NCI-H2107 treated with DMSO at 0.1 percent for 48 hours (cell line): ENCODE results near the gene SH3BGRL3.
A peak's percentile ranks its signal among the peaks of the same experiment; 100 is the strongest.

Experiments
- DNase-seq: peaks from one replicate; lab custom pipeline; 2025; ENCODE audit not compliant: unreplicated experiment; lab: John Stamatoyannopoulos, UW

The SH3BGRL3 gene

DNA sequence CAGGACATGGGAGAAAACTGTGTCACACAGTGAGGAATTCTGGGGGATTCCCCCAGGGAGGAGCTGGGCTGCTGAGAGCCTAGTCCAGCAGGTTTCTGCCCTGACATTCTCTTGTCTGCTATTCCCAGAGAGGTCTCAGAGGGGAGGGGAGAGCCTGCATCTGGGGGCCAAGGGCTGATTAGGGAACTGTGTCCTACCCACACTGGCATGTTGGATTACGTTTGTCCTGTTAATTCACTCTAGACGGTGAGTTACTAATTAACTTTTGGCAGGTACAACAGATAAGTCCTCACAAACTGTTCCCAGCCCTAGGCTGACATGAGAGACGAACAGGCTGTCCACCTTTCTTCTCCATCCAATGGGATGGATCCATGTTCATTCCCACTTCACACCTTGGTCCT, 2.6 kb upstream of the SH3BGRL3 start:
- no peak for DNase-seq

DNA sequence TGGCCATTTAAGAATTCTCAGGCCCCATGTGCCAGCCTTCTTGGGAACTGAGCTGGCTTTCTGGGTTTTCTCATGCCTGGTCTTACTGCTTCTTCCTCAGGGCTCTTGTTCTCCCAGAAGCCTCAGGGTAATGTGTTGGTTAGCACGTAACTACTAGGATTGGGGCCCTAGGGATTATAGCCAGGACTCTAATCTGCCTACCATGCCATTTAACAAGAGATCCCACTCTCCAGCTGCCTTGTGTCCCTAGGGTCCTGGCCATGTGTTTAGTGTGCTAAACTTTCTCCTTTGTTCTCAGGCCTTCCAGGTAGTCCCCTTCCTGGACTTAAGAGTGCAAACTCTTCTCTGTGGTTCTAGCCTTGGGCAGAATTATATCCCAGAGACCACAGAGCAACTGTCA, 2.2 kb upstream of the SH3BGRL3 start:
- no peak for DNase-seq

DNA sequence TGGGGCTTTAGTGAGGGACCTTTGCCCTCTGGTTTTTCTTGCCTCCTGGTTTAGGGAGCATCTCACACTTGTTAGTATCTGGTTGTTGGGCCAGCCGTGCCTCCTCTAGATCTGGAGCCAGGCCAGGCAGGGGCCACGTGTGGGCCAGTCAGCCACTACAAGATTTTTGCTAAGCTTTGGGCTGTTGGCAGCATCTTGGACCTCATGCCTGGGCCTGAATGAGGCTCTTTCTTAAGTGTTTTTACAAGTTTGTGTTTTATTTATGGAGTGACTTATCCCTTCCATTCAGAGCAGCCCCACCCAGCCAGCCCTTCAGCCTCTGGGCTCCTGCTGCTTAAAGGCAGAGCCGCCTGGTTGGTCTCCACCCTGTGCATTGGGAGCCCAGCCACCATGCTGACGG, 1.6 kb upstream of the SH3BGRL3 start:
- DNase-seq = no peak

DNA sequence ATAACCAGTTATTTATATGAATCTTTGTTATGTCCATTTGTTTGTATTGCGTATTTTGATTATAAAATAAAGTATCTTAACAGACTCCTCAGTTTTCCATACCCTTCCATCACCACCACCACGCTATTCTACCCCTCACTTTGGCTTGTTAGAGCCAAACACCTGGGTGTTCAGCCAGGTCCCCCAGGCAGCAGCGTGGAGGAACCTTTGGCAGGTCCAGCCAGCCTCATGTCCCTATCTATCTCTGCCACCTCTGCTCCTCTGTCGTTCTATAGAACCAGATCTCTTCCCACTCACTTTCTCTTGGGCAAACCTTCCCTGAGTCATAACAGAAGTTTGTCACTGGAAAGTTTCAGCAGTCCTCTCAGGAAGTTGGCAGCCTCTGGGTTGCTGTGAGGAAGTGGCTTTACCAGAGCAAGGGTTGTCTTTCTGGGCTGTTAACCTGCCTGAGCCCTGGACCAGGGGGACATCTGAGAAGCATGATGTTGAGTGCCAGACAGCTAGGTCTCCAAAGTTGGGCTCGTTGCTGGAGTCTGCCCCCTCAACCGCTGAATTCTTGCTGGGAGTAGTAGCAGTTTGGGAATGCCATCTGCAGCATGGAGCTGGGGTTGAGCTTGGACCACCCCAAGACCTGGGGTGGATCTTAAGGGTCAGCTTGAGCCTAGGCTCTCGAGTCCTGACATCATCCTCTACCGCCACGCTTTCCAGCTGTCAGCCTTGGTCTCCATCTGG, 996 bp upstream of the SH3BGRL3 start:
- DNase-seq = no peak

DNA sequence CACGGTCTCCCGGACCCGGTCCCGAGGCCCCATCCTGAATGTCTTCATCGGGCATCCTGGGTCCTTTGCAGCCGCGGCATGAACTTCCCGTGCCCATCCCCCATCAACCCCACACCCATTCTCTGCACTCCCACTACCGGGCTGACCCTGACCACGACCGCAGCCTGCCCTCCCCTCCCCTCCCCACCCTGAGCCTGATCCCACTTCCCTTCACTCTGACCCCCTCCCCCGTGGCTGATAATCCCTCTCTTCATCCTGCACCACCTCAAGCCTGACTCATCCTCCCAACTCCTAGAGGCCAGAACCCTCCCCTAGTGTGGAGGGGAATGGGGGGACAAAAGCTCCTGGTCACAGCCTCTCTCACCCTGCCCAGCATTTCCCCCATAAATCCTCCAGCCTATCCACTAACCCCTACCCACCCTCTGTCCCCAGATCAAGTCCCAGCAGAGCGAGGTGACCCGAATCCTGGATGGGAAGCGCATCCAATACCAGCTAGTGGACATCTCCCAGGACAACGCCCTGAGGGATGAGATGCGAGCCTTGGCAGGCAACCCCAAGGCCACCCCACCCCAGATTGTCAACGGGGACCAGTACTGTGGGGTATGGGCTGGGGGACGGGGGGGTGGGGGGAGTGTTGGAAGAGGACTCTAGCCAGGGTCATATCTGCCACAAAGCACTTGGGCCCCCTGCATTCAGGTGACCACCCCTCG, 602 bp downstream of the SH3BGRL3 start:
- DNase-seq = no peak

DNA sequence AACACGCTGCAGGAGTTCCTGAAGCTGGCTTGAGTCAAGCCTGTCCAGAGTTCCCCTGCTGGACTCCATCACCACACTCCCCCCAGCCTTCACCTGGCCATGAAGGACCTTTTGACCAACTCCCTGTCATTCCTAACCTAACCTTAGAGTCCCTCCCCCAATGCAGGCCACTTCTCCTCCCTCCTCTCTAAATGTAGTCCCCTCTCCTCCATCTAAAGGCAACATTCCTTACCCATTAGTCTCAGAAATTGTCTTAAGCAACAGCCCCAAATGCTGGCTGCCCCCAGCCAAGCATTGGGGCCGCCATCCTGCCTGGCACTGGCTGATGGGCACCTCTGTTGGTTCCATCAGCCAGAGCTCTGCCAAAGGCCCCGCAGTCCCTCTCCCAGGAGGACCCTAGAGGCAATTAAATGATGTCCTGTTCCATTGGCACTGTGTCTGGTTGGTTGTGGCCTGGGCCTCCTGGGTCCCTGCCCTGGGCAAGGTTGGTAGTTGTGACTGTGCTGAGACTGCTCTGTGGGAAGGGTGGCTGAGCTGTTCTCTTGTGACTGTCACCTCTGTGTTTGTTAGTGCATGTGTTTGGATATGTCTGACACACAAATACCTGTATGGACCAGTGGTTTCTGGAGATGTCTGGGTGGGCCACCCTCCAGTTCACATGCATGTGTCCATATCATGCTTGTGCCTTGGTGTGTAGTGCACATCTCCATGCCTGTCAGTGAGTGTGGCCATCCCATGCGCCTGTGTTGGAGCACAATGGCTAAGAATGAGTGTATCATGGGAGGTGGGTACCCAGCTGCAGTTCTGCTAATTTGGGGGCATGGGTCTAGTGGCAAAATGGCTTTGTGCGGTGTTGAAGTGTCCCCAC, 1.4 kb downstream of the SH3BGRL3 start:
- no peak for DNase-seq

DNA sequence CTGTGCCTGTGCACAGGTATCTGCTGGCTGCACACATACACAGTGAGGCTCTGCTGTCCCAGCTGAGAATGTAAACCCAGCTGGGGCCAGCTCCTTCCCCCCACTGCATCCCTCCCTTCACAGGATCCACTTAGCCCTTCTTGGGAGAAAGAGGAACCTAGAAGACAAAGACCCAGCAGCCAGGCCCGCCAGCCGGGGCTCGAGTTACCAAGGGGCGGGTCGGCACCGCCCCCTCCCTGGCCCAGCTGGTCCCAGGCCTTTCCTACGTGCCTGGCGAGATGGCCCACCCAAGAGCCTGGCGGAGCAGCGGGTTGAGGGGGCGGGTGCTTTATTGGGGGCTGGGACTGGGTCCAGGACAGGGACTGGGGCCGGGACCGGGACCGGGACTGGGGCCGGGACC, 2.1 kb downstream of the SH3BGRL3 start:
- peak; percentile 20 for DNase-seq

DNA sequence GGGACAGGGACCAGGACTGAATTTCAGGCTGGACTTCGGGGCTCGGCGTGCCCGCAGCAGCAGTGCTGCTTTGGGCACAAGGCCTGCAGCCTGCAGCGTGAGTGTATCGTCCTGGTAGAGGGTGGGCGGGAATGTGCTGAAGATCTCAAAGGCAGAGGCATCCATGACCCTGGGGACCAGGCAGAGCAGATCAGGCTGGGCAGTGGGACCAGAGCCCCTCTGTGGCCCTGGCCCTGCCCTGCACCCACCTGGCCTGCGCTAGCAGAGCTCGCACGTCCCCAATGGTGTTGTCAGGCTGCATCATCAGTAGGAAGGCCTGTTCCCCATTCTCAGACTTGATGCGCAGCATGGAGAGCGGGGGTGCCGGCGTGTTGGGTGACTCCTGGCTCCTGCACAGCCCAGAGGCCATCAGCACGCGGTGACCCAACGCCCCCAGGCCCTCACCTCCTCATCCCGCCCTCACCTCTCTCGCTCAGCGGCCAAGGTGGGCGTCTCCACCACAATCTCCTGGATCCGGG, 2.6 kb downstream of the SH3BGRL3 start:
- DNase-seq = no peak

DNA sequence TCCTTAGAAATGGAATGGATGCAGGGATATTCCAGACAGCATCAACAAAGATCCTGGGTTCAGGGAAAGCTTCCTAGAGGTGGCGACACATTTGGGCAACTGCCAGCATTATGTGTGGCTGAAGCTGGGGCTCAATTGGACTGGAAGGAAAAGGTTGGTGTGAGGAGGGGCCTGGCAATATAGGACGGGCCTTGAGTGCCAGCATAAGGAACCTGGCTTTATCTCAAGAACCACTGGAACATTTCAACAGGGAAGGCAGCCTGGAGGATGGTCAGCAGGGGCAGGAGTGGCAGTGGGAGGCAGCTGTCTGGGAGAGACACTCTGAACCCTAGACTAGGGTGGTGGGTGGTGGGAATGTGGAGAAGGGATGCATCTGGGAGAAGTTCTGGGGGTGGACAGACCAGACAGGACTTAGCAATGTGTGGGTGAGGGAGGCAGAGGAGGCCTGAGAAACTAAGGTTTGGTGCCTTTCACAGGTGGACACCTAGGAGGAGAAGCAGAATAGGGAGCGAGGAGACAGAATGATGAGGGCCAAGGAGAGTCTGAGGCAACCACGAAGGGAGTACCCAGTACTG, 3.5 kb downstream of the SH3BGRL3 start:
- DNase-seq = no peak

DNA sequence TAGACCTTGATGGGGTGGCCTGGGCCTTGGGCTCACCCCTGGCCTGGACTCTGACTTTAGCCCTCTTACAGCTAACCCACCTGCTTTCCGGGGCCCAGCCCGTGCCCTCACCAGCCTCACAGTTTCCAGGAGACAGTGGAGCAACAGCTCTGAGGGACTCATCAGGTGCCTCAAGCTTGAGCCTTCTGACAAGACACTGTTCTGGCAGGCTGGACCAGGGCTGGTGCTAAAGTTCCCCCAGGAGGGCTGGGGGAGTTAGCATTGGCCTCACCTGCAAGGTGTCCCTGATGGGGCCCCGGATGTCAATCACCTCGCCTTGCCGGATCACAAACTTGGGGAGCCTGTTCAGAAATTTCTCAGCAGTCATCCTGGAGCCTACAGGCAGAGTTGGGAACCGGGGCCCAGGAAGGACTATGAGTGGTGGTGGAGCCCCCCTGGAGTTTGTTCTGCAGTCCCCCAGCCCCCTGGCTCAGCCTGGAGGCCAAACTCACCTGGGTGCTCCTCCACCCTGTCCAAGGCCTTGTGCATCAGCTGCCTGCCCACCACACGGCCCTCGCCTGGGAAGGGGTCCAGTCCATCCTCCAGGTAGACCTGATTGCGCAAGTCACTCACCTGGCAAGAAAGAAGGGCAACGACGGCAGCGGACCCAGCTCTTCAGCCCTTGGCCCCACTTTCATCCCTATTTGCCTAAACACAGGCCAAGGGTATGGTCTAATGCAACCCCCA, 4.1 kb downstream of the SH3BGRL3 start:
- DNase-seq = no peak

DNA sequence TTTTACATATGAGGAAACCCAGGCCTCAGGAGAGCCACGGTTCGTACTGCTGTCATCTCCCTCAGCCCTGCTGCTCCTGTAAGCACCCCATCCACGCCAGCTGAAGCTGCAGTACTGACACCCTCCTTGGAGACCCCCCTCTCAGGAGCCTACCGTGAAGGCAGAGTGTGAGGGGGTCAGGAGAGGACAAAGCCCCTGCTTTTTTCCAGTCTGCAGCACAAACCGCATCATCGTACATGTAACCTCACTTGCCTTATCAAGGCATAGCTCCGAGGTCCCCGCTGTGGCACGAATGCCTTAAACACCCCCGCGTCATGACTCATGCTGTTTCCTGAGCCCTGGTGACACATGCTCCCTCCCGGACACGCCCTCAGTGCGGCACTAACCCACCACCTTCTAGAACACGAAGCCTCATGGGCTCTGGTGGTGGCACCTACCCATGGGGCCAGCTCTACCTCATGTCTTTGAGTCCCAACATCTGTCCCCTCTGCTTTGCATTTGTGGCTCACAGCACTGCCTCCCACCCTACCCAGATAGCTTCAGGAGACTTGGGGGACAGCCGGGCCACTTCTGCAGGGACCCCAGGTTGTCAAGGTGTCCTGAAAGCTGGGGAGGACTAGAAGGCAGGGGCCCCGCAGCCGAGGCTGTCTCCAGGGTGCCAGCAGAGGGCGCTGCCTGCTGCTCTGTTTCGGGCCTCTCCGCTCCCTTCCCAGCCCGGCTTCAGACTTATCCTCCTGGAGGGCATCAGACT, 4.9 kb downstream of the SH3BGRL3 start:
- DNase-seq = no peak

DNA sequence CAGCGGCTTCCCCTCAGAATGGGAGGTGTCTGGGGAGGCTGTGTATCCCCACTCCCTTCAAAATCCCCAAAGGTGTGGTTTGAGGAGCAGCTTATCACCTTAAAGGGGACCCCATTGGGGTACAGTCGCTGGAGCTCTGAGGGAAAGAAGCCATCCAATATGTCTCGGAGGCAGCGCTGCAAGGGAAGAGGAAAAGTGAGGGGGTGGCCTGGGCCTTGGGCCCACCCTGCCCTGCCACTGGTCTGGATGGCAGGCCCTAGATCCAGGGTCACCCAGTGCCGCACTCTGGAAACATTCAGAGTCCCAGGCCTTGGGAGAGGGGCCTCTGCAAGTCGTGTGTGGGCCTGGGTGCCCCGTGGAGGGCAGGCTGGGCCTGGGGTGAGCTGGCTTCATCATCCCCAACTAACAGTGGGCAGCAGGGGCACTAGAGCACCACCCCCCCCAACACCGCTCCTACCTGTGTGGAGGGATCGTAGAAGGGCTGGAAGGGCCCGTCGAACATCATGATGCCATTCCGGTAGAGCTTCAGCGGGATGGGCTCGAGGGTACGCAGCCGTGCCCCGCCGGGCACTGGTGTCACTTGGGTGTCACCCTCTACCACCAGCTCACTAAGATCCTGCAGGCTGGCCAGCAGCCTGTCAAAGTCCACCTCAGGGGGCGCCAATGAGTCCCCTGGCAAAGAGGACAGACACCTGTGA, 5.6 kb downstream of the SH3BGRL3 start:
- DNase-seq = no peak

DNA sequence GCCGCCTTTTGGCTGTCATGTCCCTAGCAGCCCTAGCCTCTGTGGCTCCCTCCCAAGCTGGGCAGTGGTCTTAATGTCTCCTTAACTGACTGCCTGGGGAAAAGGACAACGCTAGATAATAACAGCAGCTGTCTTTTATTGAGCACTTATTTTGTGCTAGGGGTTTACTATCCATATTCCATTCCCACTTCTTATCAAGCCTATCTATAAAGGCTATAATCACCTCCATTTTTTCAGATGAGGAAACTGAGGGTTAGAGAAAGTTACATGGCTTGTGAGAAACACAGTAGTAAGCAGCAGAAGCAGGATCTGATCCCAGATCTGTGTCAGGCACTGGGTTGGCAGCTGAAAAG, 6.2 kb downstream of the SH3BGRL3 start:
- no peak for DNase-seq

DNA sequence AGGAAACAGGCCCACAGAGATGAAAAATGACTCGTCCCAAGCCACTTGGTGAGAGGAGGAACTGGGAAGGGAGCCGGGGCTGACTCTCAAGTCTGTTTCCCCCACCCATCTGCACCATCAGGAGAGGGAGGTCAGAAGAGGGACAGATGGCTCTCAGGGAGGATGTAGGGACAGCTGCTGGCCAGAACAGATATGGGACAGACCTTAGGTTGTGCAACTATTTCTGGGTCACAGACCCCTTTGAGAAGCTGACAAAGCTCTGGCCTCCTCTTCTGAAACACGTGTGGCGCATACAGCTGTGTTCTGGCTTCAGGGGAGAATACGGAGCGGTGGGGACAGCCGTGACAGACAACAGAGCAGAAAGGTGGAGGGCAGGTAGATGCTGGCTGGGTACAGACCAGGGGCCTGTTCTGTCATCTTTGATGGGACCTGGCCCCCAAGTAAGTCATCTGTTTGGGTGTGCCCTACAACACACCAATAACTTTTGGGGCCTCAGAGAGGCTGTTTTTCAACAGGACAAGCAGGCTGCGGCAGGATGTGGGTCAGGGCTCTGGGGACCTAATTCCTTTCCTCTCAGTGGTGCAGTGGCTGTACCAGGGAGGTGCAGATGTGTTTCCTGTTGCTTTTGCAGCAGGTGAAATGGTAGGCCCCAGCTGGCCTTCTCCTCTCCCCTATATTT, 7.3 kb downstream of the SH3BGRL3 start:
- no peak for DNase-seq

DNA sequence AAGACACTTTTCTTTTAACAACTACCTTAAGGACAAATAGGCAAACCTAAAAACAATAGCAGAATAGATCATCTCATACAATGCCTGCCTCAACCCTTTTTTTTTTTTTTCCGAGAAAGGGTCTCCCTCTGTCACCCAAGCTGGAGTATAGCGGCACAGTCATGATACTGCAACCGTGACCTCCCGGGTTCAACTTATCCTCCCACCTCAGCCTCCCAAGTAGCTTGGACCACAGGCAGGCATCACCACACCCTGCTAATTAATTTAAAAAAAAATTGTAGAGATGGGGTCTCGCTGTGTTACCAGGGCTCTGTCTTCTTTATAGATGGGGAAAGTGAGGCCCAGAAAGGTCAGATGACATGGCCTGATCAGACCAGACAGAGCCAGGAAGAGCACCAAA, 7.9 kb downstream of the SH3BGRL3 start:
- no peak for DNase-seq

DNA sequence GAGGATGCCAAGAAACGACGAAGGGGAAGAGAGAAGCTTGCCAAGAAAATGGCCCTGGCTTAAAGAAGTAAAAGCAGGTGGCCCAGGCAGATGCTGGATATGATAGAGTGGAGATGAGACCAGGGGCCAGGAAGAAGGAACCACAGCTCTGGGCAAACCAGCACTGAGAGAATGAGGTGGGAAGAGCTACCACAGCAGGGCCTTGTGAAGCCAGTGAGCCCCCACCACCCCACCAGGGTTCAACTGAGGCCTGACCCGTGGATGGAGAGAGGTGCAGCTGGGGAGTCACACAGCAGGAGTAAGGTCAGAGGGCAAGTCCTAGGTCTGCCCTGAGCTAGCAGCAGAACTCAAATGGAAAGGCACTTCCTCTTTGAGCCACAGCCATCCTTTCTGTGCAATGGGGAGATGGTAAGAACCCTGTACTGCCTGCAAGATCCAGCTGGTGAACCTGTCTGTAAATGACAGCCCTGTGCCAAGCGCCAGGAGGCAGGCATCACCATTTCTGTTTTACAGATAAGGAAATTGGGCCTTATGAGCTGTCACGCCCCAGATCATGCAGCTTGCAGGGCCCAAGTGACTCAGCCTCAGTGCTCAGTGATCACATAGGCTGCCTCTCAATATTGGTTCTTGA, 8.5 kb downstream of the SH3BGRL3 start:
- DNase-seq = no peak

DNA sequence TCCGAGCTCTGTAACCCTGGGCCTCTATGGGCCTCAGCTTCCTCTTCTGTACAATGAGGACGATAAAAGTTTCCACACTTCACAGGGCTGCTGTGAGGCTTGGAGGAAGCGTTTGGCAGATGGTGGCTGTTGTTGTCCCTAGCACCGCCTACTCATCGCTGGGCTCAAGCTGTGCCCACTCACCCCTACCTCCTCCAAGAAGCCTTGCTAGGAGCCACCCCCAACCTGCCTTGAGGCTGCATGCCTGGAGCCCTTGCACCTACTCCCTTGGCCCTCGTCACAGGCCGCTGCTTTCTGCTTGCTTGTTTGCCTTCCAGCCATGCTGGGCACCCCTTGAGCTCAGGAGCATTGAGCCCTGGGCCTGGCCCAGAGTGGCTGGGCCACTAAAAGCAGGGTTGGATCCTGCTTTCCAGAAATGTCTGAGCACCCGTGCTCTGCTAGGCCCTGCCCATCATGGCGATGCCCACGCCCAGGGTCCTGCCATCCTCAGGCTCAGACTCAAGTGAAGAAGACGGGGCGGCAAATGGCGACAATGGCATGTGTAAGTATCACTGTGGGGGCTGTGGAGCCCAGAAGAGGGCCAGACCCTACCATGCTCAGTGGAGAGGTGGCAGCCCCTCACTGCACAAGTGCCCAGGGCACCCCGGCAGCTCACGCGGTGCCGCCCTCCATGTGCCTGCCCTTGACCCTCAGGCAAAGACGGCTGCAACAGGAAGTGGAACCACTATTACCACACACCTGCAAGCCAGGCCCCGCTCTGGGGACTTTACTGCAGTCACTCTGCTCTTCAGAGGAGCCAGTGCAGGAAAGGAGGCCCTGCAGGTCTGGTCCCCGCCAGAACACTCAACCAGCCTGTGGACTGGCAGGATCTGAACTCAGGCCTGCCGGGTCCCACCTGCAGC, 9.5 kb downstream of the SH3BGRL3 start:
- no peak for DNase-seq
